GM12801 (cell line): ENCODE results near the gene SRSF6.

Experiments used
- CTCF ChIP-seq: IDR thresholded peaks from one replicate; pipeline ENCODE4 v1.5.1; 2011; ENCODE audit warnings: control low read depth; ENCODE audit not compliant: insufficient read length; ENCODE audit errors: extremely low read depth

The SRSF6 gene

DNA sequence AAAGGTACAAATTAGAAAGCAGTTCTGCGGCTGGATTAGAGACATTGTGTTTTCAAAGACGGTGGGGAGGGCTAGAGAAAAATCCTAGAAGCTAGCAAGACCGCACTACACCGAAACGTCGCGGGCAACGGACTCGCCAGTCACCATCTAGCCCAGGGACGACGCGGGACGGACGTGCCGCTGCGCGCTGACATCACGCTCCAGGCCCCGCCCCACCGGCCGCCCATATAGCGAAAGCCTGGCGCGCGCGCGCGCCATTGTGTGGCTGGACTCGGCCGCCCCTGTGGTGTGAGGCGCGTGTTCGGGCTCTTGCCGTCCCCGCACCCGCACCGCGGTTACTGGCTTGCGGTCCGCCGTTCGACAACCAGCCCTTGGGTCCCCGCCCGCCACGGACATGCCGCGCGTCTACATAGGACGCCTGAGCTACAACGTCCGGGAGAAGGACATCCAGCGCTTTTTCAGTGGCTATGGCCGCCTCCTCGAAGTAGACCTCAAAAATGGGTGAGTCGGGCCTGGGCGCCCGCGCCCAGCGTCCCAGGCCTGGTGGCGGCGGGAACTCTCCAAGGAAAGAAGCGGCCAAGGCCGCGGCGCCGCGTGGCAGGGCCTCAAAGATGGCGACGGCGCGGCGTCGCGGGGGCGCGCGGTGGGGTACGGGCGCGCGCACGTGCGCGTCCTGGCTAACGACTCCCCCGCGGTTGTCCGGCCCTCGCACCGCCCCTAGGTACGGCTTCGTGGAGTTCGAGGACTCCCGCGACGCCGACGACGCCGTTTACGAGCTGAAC is at the start of gene SRSF6:
Gene SRSF6 (plus strand): TSS at position 257 of the 782 bp plus-strand sequence. CDS start 138 bp downstream, at position 395.
- TF ChIP-seq CTCF: no peak

- no peak for TF ChIP-seq CTCF
Observed at GRCh38 chr20:43408848-43409576, 48.7 kb upstream of the SRSF6 start.

GRCh38 chr20:43409577-43409913 is 48.2 kb upstream of the SRSF6 start:
- TF ChIP-seq CTCF: no peak

GRCh38 chr20:43415661-43416430 is 41.9 kb upstream of the SRSF6 start:
- TF ChIP-seq CTCF: no peak

DNA sequence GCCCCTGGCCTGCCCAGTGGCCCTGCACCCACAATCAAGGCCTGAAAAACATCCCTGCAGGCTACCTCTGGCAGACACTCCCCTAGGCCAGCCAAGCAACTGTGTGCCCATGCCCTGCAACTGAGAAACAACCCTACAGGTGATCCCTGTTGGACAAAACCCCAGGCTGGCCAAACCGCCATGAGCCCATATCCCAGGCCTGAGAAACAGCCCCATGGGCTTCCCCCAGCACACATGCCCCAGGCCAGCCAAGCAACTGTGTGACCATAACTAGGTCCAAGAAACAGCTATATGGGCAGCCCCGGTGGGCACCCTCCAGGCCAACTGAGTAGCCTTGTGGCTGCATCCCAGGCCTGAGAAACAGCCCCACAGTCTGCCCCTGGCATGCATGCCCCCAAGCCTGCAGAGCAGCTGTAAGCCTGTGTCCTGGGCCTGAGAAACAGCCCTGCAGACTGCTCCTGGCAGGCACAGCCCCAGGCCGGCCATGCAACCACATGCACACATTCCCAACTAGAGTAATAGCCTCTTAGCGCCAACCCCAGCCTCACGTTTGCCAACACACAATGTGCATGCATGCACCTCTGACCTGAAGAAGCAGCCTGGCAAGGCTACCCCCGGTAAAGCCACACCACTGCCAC is 41.0 kb upstream of the SRSF6 start:
- no peak for TF ChIP-seq CTCF

GRCh38 chr20:43420192-43420591 is 37.5 kb upstream of the SRSF6 start:
- no peak for TF ChIP-seq CTCF

DNA sequence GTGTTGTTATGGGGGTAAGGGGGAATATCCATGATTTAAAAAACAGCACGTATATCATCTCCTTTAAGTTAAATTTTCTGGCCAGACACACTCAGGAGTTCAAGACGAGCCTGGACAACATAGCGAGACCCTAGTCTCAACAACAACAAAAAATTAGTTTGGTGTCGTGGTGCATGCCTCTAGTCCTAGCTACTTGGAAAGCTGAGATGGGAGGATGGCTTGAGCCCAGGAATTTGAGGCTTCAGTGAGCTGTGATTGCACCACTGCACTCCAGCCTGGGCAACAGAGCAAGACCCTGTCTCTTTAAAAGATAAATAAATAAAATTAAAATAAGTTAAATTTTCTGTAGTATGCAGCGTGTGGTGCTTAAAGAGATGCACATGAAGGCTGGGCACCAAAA is 31.5 kb upstream of the SRSF6 start:
- TF ChIP-seq CTCF: no peak
